ENCODE measurements around the gene PHEX.

The PHEX gene

DNA sequence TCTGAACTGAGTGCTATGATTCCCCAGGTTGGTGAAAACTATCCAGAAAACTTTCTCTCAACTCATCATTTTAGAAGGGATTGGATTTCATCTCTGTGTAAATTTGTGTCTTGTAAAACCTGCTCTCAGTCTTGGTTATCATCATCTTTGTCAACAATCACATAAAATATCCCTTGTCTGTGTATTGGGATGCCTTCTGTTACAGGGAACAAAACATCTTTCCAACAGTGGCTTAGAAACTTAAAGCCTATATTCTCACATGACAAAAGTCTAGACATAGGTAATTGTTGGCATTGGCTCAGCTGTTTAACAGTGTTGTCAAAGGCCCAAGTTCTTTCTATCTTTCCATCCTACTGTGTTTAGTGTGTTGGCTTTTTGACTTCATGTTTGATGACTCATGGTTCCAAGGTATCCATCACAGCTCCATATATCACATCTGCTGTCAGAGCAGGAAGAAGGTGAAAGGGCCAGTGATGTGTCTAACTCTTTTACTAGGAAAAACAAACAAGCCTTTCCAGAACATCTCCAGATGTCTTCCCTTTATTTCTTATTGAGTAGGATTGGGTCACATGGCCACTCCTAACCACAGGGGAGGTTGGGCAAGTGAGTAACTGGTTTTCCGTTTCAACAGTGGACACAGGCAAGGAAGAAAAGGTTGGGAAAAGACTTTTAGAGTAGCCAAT, 65.0 kb downstream of the PHEX start:
- Histone ChIP-seq H3K36me3 (ENCODE audit: control insufficient read depth, insufficient read depth, low read length) (no peaks in the 10 kb centered on the region), H3K9ac (ENCODE audit: low read depth, low read length) (no peak overlapping the region), H3K4me1 (ENCODE audit: control insufficient read depth, insufficient read depth, low read length) (peaks cover 8% of the 10 kb centered on the region; the same call in 1 of the 2 replicates), H3K4me3 (ENCODE audit: low read depth, low read length) (no peak overlapping the region), H3K27ac (ENCODE audit: low read depth, low read length) (no peak overlapping the region), H3K9me3 (ENCODE audit: control insufficient read depth, insufficient read depth, low read length) (no peaks in the 10 kb centered on the region), H3K27me3 (ENCODE audit: control insufficient read depth, insufficient read depth, low read length) (no peaks in the 10 kb centered on the region)

DNA sequence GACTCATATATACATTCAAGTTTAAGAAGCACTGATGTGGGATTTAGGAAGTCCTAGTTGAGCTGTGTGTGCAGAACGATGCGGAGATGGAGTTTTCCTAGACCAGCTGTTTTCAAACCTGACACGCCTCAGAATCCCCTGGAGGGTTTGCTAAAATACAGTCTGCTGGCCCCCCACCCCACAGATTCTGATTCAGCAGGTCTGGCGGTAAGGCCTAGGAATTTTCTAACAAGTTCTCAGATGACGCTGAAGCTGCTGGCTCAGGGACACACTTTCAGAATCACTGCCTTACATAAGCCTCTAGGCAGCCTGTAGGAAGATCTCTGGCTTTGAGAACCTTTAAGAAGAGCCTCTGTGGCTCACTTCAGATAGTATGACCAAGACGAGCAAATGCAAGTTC, 73.1 kb downstream of the PHEX start:
- H3K36me3 ChIP-seq (ENCODE audit: control insufficient read depth, insufficient read depth, low read length) = no peaks in the 10 kb centered on the region
- 0 out of 2 replicates have a peak, but pooled peaks cover 4% of the 10 kb centered on the region for H3K27me3 ChIP-seq (ENCODE audit: control insufficient read depth, insufficient read depth, low read length)
- no peak overlapping the region for H3K9ac ChIP-seq (ENCODE audit: low read depth, low read length)
- H3K27ac ChIP-seq (ENCODE audit: low read depth, low read length) = no peak overlapping the region
- no peaks in the 10 kb centered on the region for H3K9me3 ChIP-seq (ENCODE audit: control insufficient read depth, insufficient read depth, low read length)
- no peak overlapping the region for H3K4me3 ChIP-seq (ENCODE audit: low read depth, low read length)
- peaks cover 6% of the 10 kb centered on the region; the same call in 1 of the 2 replicates for H3K4me1 ChIP-seq (ENCODE audit: control insufficient read depth, insufficient read depth, low read length)

DNA sequence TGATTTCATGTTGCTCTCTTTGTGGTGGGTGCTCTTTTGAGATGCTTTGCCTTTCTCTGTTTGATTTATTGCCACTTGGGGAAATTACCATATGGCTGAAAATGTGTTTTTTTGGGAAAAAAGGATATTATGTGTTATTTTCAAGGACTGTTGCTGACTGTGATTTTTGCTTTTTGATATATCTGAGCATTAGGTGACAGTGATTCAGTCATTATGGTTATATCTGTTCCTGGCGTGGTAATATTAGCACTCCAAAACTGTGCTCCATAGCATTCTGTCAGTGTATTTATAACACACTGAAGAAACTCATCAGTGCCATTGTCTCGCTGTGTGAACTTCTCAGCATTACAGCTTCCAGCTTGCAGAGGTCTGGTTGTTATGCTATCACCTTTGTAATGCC, 73.8 kb downstream of the PHEX start:
- 0 out of 2 replicates have a peak, but pooled peaks cover 4% of the 10 kb centered on the region for H3K27me3 ChIP-seq (ENCODE audit: control insufficient read depth, insufficient read depth, low read length)
- H3K4me3 ChIP-seq (ENCODE audit: low read depth, low read length) = no peak overlapping the region
- H3K9me3 ChIP-seq (ENCODE audit: control insufficient read depth, insufficient read depth, low read length) = no peaks in the 10 kb centered on the region
- peaks cover 6% of the 10 kb centered on the region; the same call in 1 of the 2 replicates for H3K4me1 ChIP-seq (ENCODE audit: control insufficient read depth, insufficient read depth, low read length)
- H3K36me3 ChIP-seq (ENCODE audit: control insufficient read depth, insufficient read depth, low read length) = no peaks in the 10 kb centered on the region
- no peak overlapping the region for H3K27ac ChIP-seq (ENCODE audit: low read depth, low read length)
- no peak overlapping the region for H3K9ac ChIP-seq (ENCODE audit: low read depth, low read length)

DNA sequence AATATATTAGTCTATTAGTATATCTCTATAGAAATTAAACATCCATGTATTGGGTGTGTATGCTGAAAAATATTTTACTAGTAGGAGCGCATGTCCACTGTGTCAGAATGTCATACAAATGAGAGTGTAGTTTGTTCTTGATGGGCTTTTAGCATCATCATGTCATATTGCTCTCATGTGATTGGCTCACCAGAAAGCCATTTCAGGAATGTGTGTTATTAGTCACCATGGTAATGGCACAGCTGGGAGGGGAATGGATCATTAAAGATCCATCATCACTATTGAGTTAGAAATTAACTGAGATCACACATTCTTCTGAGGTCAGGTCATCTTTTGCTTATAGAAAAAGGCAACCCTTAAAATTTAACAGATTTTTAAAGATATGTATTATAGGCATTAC, 77.3 kb downstream of the PHEX start:
- Histone ChIP-seq H3K9ac (ENCODE audit: low read depth, low read length) (no peak overlapping the region), H3K27me3 (ENCODE audit: control insufficient read depth, insufficient read depth, low read length) (peaks cover 4% of the 10 kb centered on the region; the same call in 1 of the 2 replicates), H3K27ac (ENCODE audit: low read depth, low read length) (no peak overlapping the region), H3K4me1 (ENCODE audit: control insufficient read depth, insufficient read depth, low read length) (peaks cover 6% of the 10 kb centered on the region; the same call in 1 of the 2 replicates), H3K36me3 (ENCODE audit: control insufficient read depth, insufficient read depth, low read length) (no peaks in the 10 kb centered on the region), H3K4me3 (ENCODE audit: low read depth, low read length) (no peak overlapping the region), H3K9me3 (ENCODE audit: control insufficient read depth, insufficient read depth, low read length) (no peaks in the 10 kb centered on the region)

DNA sequence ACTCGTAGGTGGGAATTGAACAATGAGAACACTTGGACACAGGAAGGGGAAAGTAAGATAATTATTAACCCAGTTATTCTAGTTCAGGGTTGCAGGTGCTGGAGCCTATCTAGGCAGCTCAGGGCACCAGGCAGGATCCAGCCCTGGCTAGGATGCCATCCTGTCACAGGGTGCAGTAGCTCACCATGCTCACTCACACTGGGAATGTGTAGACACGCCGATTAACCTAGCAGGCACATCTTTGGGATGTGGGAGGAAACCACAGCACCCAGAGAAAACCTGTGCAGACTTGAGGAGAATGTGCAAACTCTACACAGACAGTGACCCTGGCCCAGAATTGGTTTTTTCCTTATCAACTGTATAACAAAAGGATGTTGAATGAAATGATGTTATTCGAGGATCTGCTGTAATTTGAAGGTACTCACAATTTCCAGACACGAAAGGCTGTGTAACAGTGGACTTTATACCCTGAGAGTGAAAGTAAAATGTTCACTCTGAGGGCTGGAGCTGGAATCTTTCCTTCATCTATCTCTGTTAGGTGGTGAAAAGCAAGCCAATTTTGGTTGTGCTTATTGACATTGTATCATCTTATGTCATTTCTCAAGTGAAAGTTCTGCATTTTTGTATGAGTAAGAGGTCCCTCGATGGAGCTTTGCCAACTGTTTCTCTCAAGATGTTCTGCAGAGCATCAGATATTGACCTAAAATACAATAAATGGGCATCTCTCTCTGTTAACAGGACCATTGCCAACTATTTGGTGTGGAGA, 78.8 kb downstream of the PHEX start:
- H3K4me1 ChIP-seq (ENCODE audit: control insufficient read depth, insufficient read depth, low read length) = 0 out of 2 replicates have a peak, but pooled peaks cover under 1% of the 10 kb centered on the region
- H3K9me3 ChIP-seq (ENCODE audit: control insufficient read depth, insufficient read depth, low read length) = no peaks in the 10 kb centered on the region
- H3K36me3 ChIP-seq (ENCODE audit: control insufficient read depth, insufficient read depth, low read length) = no peaks in the 10 kb centered on the region
- no peak overlapping the region for H3K9ac ChIP-seq (ENCODE audit: low read depth, low read length)
- H3K27ac ChIP-seq (ENCODE audit: low read depth, low read length) = no peak overlapping the region
- no peak overlapping the region for H3K4me3 ChIP-seq (ENCODE audit: low read depth, low read length)
- peaks cover 4% of the 10 kb centered on the region; the same call in 1 of the 2 replicates for H3K27me3 ChIP-seq (ENCODE audit: control insufficient read depth, insufficient read depth, low read length)

DNA sequence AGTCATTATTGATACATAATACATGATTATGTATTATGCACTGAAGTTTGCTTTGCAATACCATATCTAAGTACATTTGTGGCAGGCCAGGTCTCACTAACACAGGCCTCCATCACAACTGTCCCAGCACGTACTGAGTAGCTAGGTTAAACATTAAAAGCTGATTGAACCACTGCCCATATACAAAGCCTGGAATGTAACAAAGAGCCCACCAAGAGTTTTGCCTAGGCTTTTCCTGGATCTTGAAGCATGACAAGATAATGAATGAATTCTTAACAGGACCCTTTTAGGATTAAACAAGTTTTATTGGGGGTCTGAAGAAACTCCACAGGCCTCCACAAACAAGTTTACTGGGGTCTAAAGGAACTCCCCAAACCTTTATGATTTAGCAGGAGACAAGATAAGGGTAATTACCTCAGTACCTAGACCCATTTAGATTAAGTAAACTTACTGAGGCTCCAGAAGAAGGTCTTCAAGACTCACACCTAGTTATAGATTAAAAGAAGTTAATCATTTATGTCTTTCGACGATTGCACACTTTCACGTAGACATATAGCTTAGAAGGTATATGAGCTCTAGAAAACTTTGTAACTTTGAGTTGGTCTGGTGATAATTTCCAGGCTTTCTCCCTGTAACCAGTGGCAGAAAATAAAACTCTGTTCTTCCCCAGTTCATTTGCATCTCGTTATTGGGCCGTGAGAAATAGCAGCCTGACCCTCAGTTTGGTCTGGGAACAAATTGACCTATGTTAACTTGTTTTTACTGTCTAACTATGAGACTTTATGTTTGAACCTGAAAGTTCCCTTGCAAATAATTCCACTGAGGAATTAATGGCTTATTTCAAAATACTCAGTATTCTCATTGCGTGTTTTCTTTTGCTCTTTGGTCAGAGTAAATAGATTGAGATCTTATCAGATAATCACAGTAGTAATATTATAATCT, 84.8 kb downstream of the PHEX start:
- Histone ChIP-seq H3K27ac (ENCODE audit: low read depth, low read length) (peak overlapping the region; percentile 32), H3K9ac (ENCODE audit: low read depth, low read length) (no peak overlapping the region), H3K4me1 (ENCODE audit: control insufficient read depth, insufficient read depth, low read length) (peaks cover 25% of the 10 kb centered on the region), H3K9me3 (ENCODE audit: control insufficient read depth, insufficient read depth, low read length) (no peaks in the 10 kb centered on the region), H3K4me3 (ENCODE audit: low read depth, low read length) (no peak overlapping the region), H3K36me3 (ENCODE audit: control insufficient read depth, insufficient read depth, low read length) (no peaks in the 10 kb centered on the region), H3K27me3 (ENCODE audit: control insufficient read depth, insufficient read depth, low read length) (no peaks in the 10 kb centered on the region; the same call in 1 of the 2 replicates)

DNA sequence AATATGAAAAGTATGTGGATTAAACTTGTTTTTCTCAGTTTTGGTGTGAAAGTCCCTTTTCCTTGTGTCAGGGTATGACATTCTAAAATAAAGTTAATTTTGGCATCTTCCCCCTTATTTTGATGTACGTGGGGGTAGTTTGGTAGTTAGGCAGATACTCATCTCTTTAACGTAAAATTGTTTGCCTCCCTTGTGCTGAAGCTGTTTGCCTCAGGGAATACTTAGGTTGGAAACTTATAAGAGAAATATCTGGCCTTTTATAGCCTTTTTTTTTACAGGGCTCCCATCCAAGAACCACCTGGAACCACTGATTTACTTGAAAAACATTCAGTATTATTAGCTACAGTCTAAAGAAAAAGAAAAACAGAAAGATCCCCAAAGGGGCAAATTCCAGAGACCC, 85.5 kb downstream of the PHEX start:
- Histone ChIP-seq H3K27ac (ENCODE audit: low read depth, low read length) (peak overlapping the region; percentile 13), H3K9ac (ENCODE audit: low read depth, low read length) (peak overlapping the region; percentile 20; the same call in 1 of the 2 replicates), H3K4me1 (ENCODE audit: control insufficient read depth, insufficient read depth, low read length) (peaks cover 25% of the 10 kb centered on the region), H3K9me3 (ENCODE audit: control insufficient read depth, insufficient read depth, low read length) (no peaks in the 10 kb centered on the region), H3K4me3 (ENCODE audit: low read depth, low read length) (no peak overlapping the region), H3K27me3 (ENCODE audit: control insufficient read depth, insufficient read depth, low read length) (no peaks in the 10 kb centered on the region; the same call in 1 of the 2 replicates), H3K36me3 (ENCODE audit: control insufficient read depth, insufficient read depth, low read length) (no peaks in the 10 kb centered on the region)

DNA sequence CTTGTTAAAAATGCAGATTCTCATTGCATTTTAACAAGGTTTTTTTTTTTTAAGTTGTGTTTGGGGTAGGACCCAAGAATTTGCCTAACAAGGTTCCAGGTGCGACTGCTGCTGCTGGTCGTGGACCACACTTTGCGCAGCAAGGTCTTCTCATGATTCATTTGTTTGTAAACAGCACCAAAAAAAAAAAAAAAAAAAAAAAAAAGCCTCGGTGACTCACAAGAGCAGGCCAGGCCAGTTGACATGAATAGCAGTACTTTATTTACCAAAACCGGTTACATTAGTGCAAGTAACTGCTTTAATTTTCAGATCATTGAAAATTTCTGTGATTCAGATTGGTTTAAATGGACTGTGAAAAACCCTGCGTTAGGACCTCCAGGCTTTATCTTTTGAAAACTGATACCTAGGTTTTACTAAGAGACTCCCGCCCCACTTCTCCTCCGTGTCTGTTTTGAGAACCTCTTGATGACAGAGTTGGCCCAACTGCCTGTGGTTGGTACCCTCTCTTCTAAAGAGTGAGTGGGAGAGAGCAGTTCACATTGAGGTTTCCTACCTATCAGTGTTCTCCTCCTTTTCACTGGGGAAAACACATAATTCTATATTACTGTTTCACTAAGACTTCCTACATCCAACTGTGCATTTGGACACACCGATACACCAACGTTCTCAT, 86.2 kb downstream of the PHEX start:
- H3K27ac ChIP-seq (ENCODE audit: low read depth, low read length) = peak overlapping the region; percentile 13
- no peak overlapping the region for H3K4me3 ChIP-seq (ENCODE audit: low read depth, low read length)
- no peaks in the 10 kb centered on the region for H3K9me3 ChIP-seq (ENCODE audit: control insufficient read depth, insufficient read depth, low read length)
- no peak overlapping the region for H3K9ac ChIP-seq (ENCODE audit: low read depth, low read length)
- H3K36me3 ChIP-seq (ENCODE audit: control insufficient read depth, insufficient read depth, low read length) = no peaks in the 10 kb centered on the region
- H3K27me3 ChIP-seq (ENCODE audit: control insufficient read depth, insufficient read depth, low read length) = no peaks in the 10 kb centered on the region; the same call in 1 of the 2 replicates
- peaks cover 25% of the 10 kb centered on the region for H3K4me1 ChIP-seq (ENCODE audit: control insufficient read depth, insufficient read depth, low read length)

DNA sequence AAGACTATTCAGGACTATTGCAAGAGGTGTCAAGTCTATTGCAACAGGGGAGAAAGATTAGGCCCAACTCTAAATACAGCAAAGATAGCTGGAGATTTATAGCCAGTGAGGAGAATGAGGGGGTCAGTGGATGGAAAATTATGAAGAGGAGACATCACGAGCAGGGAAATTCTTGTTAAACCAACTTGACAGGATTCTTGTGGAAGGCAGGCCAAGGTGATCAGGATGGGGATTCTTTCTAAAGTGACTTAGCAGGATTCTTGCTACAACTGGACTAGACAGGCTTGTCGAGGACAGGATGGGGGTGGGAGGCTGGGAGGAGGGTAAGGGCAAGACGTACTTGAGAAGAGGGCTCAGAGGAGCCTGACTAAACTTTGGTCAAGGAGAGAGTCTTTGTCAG, 89.0 kb downstream of the PHEX start:
- Histone ChIP-seq H3K27ac (ENCODE audit: low read depth, low read length) (no peak overlapping the region), H3K36me3 (ENCODE audit: control insufficient read depth, insufficient read depth, low read length) (no peaks in the 10 kb centered on the region), H3K4me1 (ENCODE audit: control insufficient read depth, insufficient read depth, low read length) (peaks cover 25% of the 10 kb centered on the region), H3K27me3 (ENCODE audit: control insufficient read depth, insufficient read depth, low read length) (no peaks in the 10 kb centered on the region), H3K9ac (ENCODE audit: low read depth, low read length) (no peak overlapping the region), H3K4me3 (ENCODE audit: low read depth, low read length) (no peak overlapping the region), H3K9me3 (ENCODE audit: control insufficient read depth, insufficient read depth, low read length) (no peaks in the 10 kb centered on the region)

DNA sequence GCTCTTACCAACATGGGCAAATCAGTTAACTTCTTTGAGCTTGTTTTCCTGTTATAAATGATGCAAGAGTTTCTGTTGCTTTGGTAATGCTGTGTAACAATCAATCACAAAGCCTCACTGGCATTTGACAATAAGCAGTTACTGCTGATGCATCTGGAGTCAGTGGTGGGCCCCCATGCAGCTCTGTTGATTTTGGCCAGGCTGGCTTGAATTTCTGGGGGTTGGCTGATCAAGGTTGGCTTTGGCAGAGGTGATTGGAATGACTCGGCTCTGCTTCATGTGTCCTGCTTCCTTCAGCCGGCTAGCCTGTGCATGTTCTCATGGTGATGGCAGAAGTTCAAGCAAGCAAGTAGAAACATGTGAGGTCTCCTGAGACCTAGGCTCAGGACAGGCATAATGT, 90.4 kb downstream of the PHEX start:
- no peak overlapping the region for H3K4me3 ChIP-seq (ENCODE audit: low read depth, low read length)
- no peak overlapping the region for H3K9ac ChIP-seq (ENCODE audit: low read depth, low read length)
- no peak overlapping the region for H3K27ac ChIP-seq (ENCODE audit: low read depth, low read length)
- peaks cover 16% of the 10 kb centered on the region for H3K4me1 ChIP-seq (ENCODE audit: control insufficient read depth, insufficient read depth, low read length)
- H3K36me3 ChIP-seq (ENCODE audit: control insufficient read depth, insufficient read depth, low read length) = no peaks in the 10 kb centered on the region
- no peaks in the 10 kb centered on the region for H3K27me3 ChIP-seq (ENCODE audit: control insufficient read depth, insufficient read depth, low read length)
- H3K9me3 ChIP-seq (ENCODE audit: control insufficient read depth, insufficient read depth, low read length) = no peaks in the 10 kb centered on the region
